WI38 (cell line): ENCODE data around the gene OMD.

Source experiments
- H3K4me3 ChIP-seq: 2 replicates; pipeline ENCODE4 v1.5.1; 2011; ENCODE audit warnings: low read depth, mild to moderate bottlenecking, control low read depth, low read length
- TF ChIP-seq, protein P1 (sequence below): IDR thresholded peaks from 2 replicates; pipeline ENCODE4 v1.5.1; 2012; ENCODE audit warnings: low read depth, mild to moderate bottlenecking, control low read depth, low read length

The OMD gene

DNA sequence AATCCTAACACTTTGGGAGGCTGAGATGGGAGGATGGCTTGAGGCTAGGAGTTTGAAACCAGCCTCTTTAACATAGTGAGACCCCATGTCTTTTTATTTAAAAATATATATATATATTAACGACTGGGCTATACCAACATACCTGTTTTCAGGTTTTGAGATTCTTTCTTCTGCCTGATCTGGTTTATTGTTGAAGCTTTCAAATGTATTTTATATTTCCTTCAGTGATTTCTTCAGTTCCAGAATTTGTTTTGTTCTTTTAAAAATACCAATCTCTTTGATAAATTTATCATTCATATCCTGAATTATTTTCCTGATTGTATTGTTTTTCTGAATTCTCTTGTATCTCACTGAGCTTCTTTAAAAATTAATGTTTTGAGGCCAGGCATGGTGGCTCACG is 51.1 kb downstream of the OMD start:
- no peak overlapping the region for H3K4me3 ChIP-seq
- TF ChIP-seq, protein P1, sequence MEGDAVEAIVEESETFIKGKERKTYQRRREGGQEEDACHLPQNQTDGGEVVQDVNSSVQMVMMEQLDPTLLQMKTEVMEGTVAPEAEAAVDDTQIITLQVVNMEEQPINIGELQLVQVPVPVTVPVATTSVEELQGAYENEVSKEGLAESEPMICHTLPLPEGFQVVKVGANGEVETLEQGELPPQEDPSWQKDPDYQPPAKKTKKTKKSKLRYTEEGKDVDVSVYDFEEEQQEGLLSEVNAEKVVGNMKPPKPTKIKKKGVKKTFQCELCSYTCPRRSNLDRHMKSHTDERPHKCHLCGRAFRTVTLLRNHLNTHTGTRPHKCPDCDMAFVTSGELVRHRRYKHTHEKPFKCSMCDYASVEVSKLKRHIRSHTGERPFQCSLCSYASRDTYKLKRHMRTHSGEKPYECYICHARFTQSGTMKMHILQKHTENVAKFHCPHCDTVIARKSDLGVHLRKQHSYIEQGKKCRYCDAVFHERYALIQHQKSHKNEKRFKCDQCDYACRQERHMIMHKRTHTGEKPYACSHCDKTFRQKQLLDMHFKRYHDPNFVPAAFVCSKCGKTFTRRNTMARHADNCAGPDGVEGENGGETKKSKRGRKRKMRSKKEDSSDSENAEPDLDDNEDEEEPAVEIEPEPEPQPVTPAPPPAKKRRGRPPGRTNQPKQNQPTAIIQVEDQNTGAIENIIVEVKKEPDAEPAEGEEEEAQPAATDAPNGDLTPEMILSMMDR, result no peak

DNA sequence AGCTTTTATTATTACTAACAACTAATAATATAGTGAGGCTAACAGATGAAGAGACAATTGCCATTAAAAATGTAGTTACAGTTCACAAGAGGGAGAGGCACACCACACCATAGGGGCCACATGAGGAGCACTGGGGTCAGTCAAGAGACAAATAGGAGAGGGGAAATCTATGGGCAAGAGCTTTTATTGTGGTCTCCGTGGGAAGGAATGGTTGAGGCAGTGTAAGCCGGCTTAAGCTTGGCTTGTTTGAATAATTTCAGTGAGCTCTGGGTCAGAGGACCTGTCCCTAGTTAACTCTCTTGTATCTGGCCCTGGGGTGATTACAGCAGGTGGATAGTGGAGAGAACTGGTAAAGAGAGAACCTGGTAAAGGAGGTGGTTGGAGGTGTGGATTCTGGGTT is 55.2 kb downstream of the OMD start:
- H3K4me3 ChIP-seq, result no peak overlapping the region
- TF ChIP-seq, protein P1, result no peak
